Lower leg skin (tissue), 4 donors: ENCODE measurements around the gene INTS6. TPM values are rescaled to one million over a fixed set of nuclear protein-coding genes. Genes with fewer than 3 reads are reported as not detected.

Source experiments
- DNase-seq, 2 donors: peaks; one replicate each; pipeline ENCODE4 v3.0.0-alpha.2; 2019; ENCODE audit warnings: low spot score in 2 of 2
- H3K4me3 ChIP-seq: fragments of 200-600 bp; sonication (generic); 2 replicates; pipeline ENCODE4 v1.5.1; 2017; ENCODE audit warnings: mild to moderate bottlenecking, low read depth; ENCODE audit not compliant: poor library complexity, severe bottlenecking
- POLR2A ChIP-seq, 2 donors: fragments of 450-650 bp; IDR thresholded peaks; one replicate each; pipeline ENCODE4 v1.6.1; 2016 to 2017; ENCODE audit warnings: antibody characterized with exemption in 2 of 2, mild to moderate bottlenecking in 1 of 2, moderate library complexity in 1 of 2
- WGBS, 2 donors: methylation state at CpG; one replicate each; pipeline ENCODE4 v1.1.5; 2018; 5-methylcytosine and 5-hydroxymethylcytosine counted together
- intact Hi-C: fragments of 100-400 bp; cut with DNase I; formaldehyde crosslinking; loops from one replicate; pipeline ENCODE4 v1.15.0; 2023; ENCODE audit warnings: low total_unique reads
- total RNA-seq, 4 donors: library from RNA; depleted of rRNA; stranded (reverse); fragments of >200 nt; gene quantifications; one replicate each; pipeline ENCODE4 v1.1.0, GENCODE V29; 2016
- TF ChIP-seq, protein P1 (sequence below), 3 donors: fragments of 450-650 bp; IDR thresholded peaks; one replicate each; pipeline ENCODE4 v1.5.1; 2016; ENCODE audit warnings: antibody characterized with exemption in 3 of 3, mild to moderate bottlenecking in 3 of 3, moderate library complexity in 2 of 3

Gene INTS6
- total RNA-seq, 4 donors from 2014 or later: 35.2 to 48.6 (median 41.3) TPM

DNA sequence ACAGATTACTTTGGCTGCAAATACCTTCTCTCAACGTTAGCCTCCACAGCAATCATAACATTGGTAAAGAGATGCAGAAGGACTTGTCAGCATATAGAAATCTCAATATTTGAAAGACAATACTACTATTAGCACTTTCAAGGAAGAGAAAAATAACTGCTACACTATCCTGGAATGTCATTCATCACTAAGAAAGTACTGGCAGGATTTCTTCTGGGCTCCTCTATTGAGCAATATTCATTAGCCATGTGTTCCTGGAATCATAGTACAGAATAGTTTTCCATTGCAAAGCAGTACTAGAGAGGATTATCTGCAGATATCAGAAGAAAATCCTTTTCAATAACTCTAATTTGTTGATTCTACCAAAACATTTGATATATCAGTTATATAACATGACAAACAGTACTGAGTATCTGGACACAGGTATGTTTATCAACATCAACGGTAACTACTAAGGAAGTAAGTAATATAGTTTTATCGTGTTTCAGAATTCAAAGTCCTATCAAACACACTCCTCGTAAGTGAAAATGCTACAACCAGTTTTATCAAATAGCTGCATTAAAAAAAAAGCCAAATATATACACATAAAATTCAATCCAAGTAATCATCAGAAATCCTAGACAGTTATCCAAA is 27.3 kb downstream of the INTS6 start:
- intact Hi-C loops: no loop called here
- TF ChIP-seq, protein P1, sequence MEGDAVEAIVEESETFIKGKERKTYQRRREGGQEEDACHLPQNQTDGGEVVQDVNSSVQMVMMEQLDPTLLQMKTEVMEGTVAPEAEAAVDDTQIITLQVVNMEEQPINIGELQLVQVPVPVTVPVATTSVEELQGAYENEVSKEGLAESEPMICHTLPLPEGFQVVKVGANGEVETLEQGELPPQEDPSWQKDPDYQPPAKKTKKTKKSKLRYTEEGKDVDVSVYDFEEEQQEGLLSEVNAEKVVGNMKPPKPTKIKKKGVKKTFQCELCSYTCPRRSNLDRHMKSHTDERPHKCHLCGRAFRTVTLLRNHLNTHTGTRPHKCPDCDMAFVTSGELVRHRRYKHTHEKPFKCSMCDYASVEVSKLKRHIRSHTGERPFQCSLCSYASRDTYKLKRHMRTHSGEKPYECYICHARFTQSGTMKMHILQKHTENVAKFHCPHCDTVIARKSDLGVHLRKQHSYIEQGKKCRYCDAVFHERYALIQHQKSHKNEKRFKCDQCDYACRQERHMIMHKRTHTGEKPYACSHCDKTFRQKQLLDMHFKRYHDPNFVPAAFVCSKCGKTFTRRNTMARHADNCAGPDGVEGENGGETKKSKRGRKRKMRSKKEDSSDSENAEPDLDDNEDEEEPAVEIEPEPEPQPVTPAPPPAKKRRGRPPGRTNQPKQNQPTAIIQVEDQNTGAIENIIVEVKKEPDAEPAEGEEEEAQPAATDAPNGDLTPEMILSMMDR (IDR thresholded peaks at IDR 0.05): no peak
- TF ChIP-seq POLR2A (IDR thresholded peaks at IDR 0.05): no peak
- no peak overlapping the region for H3K4me3 ChIP-seq
- no peak for DNase-seq
- WGBS, 2 donors: 70 to 74% methylated on average over 4 of the region's 4 CpGs

DNA sequence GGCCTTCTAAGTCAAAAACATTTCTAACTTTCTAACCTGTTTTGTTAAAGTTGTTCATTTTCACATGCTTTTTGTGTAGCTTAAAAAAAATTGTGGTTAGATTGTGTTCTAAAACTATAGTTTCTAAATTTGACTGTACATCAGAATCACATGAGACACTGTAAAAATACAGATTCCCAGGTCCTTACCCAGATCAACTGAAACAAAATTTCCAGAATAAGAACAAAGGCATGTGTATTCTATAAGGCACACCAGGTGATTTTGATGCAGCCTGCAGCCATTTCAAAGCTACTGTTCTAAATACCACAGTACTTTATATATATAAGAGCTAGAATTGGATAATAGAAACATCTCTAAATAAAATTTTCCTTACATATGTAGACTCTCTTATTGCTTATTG is 29.1 kb downstream of the INTS6 start:
- intact Hi-C loops: no loop called here
- DNase-seq: no peak
- TF ChIP-seq, protein P1 (IDR thresholded peaks at IDR 0.05): no peak
- TF ChIP-seq POLR2A (IDR thresholded peaks at IDR 0.05): no peak
- no peak overlapping the region for H3K4me3 ChIP-seq

DNA sequence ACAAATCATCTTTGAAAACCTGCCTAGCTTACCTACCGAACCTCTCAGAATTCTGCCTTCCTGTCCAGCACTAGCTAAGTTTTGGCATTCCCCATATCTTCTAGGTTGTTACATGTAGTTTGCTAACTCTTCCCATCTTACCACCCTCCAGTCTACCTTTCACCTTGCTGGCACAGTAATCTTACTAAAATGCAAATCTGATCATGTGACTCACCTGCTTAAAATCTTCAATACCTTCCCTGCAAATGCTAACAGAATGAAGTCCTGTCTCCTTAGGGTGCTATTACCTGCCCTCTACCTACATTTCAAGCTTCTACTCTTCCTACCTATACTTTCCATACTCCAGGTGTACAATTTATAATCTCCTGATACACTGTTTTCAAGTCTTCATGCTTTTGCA is 30.4 kb downstream of the INTS6 start:
- WGBS, 2 donors: 52 to 69% methylated on average over 1 of the region's 1 CpG
- intact Hi-C loops: no loop called here
- DNase-seq: no peak
- no peak overlapping the region for H3K4me3 ChIP-seq
- TF ChIP-seq POLR2A (IDR thresholded peaks at IDR 0.05): no peak
- TF ChIP-seq, protein P1 (IDR thresholded peaks at IDR 0.05): no peak

DNA sequence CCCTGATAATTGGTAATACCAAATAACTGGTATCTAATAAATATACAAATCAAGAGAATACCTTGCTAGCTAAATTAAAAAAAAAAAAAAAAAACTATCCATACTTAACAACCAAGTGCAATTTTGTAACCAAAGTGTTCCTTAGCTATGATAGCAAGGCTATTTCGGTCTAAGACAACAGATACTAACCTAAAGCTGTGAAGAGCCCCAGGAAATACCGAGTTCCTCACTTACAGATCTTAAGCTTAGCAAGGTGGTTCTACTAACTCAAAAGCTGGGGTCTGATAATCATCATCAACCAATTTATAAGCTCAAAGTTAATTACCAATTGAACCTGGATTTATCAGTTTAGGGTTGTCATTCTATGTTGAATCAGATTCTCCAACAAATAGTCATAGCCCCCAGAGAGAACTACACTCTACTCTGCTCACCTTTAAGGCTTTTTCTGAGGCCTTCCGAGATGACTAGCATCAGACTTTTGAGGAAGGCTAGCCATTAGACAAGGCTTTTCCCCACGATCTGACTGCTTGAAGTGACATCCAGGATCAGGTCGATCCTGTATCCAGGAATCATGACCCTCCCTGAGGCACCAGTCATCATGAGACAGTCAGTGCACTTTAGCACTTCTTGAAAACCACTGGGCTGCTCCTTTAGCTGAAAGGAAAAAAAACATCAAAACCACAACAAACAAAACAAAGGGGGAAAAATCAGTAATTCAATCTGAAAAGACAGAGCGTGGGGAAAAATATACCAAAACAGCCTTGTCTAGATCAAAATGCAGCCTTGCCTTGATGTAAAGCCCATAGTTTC is 31.9 kb downstream of the INTS6 start:
- no peak for DNase-seq
- intact Hi-C loops: no loop called here
- WGBS, 2 donors: 78 to 83% methylated on average over 6 of the region's 6 CpGs
- no peak overlapping the region for H3K4me3 ChIP-seq
- no peak for TF ChIP-seq POLR2A (IDR thresholded peaks at IDR 0.05)
- TF ChIP-seq, protein P1 (IDR thresholded peaks at IDR 0.05): no peak

DNA sequence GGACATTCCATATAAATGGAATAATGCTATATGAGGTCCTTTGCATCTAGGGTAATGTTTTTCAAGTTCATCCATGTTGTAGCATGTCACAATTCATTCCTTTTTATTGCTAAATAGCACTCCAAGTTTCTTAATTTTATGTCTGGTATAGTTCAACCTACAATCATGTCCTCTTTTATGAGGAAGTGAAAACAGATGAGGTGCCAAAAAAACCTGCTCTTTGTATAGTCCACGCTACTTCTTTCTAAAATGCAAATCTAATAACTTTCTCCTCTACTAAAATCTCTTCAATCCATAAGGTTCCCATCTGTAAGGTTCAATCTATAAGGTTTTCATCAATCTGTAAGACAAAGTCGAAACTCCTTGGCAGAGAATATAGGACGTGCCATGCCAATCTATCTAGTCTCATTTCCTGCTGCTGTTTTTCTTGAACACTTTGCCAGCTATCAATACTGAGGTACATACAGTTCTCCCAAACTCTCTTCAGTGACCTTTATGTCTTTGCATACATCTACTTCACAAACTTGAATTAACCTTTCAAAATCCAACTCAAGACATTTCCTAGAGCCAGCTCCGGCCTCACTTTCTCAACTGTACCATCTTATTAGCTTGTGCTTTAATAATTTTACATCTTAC is 33.7 kb downstream of the INTS6 start:
- no peak for TF ChIP-seq POLR2A (IDR thresholded peaks at IDR 0.05)
- TF ChIP-seq, protein P1 (IDR thresholded peaks at IDR 0.05): no peak
- H3K4me3 ChIP-seq: no peak overlapping the region

More for the DNA sequence above, 33.7 kb downstream of the INTS6 start:
- intact Hi-C loops: no loop called here
- 70 to 77% methylated on average over 4 of the region's 4 CpGs for WGBS, 2 donors
- DNase-seq: no peak
